Hair follicular keratinocyte (primary cell): ENCODE measurements around the gene SYAP1. TPM values are rescaled to one million over a fixed set of nuclear protein-coding genes. Genes with fewer than 3 reads are reported as not detected.

Experiments
- total RNA-seq: library from RNA; depleted of rRNA; stranded (reverse); fragments of >200 nt; gene quantifications from 2 replicates; pipeline ENCODE4 v1.2.3, GENCODE V29; 2015

The SYAP1 gene, protein sequence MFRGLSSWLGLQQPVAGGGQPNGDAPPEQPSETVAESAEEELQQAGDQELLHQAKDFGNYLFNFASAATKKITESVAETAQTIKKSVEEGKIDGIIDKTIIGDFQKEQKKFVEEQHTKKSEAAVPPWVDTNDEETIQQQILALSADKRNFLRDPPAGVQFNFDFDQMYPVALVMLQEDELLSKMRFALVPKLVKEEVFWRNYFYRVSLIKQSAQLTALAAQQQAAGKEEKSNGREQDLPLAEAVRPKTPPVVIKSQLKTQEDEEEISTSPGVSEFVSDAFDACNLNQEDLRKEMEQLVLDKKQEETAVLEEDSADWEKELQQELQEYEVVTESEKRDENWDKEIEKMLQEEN
- total RNA-seq = 13.9 and 19.3 TPM in 2 replicates

DNA sequence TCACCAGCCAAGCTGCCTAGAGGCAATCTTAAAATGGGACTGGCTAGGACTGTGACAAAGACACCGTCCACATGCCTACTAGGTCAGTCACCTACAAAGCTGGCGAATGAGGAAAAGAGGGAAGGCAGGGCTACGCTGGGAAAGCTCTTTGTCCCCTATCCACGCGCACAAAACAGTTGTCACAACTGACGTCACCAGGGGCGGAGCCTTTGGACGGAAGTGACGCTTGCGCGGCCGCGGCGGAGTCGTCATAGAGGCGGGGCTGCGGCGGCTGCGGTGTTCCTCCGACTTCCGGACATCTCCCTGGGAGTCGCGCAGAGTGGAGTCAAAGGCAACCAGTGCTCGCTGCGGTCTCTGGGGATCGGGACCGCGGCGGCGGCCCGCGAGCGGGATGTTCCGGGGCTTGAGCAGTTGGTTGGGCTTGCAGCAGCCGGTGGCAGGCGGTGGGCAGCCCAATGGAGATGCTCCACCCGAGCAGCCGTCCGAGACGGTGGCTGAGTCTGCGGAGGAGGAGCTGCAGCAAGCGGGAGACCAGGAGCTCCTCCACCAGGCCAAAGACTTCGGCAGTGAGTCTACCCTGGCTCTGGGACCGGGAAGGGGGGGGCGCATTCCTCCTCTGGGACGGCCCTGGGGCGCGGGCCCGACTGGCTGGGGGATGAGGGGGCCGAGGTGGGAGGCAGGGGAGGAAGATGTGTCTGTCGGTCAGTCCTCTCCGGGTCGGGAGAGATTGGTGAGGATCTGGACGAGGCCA is at the start of gene SYAP1:
Gene SYAP1 (plus strand): TSS at position 279 of the 751 bp plus-strand sequence. CDS start 113 bp downstream, at position 392.

DNA sequence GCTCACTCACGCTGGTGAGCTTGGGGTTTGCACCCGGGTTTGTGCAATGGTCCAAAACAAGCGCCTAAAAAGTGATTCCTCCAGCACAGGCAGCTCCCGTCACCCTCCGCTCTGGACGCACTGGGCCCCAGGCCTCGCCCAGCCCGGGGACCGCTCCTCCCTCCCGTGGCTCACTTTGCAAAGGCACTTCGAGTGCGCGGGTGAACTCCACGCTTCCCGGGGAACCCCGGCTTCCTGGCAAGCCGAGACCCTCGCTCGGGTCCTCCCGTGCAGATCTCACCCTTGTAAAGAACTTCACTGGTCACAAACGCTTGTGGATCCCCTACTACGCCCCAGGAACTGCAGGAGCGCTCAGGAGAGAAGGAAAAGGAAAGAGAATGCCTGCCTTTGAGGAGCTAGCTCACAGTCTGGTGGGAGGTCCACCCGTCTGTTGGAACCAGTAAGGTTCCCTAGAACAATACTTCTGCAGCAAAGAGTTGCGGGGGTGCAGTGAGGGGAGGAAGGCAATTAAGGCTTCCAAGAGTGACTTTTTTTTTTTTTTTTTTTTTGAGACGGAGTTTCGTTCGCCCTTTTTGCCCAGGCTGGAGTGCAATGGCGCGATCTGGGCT is 6.8 kb upstream of the SYAP1 start, which contains the start of gene CTPS2:
Gene CTPS2 (minus strand): TSS at position 122 of the 608 bp plus-strand sequence. CDS start 9,767 bp downstream, outside the sequence.

DNA sequence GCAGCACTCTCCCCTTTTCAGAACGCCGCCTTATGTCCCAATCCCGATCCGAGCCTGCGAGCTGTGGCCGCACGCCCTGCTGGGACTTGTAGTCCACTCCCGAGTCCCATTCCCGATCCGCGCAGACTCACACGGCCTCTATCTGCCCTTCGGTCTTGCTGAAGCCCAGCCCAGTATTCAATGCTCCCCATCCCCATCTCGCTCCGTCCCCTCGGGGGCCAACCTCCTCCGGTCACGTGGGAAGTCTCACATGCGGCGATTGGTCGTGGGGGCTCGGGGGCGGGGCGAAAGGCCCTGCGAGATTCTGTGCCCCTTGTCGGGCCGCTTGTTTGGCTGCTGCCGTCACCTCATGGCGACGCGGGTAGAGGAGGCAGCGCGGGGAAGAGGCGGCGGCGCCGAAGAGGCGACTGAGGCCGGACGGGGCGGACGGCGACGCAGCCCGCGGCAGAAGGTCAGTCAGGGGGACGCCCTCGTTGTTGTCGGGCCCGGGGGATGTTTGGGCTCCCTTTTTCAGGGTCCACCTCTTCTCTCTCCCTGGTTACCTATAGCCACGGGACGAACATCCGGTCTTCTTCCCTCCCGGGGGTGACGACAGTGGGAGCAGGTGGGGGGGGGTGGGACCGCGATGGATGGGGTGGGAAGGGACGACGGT is 66.9 kb downstream of the SYAP1 start, which contains the start of gene TXLNG:
Gene TXLNG (plus strand): TSS at position 328 of the 652 bp plus-strand sequence. CDS start 22 bp downstream, at position 350.

Other genes with a start within 250 kb of the SYAP1 start
- not detected in 2 replicates for gene S100G, start 69.5 kb upstream of the SYAP1 start, total RNA-seq
- gene CTPS2, start 6.9 kb upstream of the SYAP1 start, total RNA-seq = 6.2 and 7.6 TPM in 2 replicates
- 11.6 and 13.7 TPM in 2 replicates for gene TXLNG, start 66.9 kb downstream of the SYAP1 start, total RNA-seq
- 79.3 and 100 TPM in 2 replicates for gene RBBP7, start 150.8 kb downstream of the SYAP1 start, total RNA-seq
- 0.38 and 1.8 TPM in 2 replicates for gene REPS2, start 227.0 kb downstream of the SYAP1 start, total RNA-seq